Gastroesophageal sphincter (tissue), 3 donors: ENCODE results near the gene TET3.

Experiments used
- POLR2A ChIP-seq, 2 donors: fragments of 450-650 bp; IDR thresholded peaks; one replicate each; pipeline ENCODE4 v1.6.1; 2017; ENCODE audit warnings: antibody characterized with exemption in 2 of 2, mild to moderate bottlenecking in 2 of 2, moderate library complexity in 1 of 2
- TF ChIP-seq, protein P1 (sequence below), 4 experiments: fragments of 200-600 bp in 2 of 4; fragments of 450-650 bp in 2 of 4; sonication (generic) in 1 of 4; IDR thresholded peaks; one replicate each; pipeline ENCODE4 v1.5.1; 2017 to 2019; ENCODE audit warnings: antibody characterized with exemption in 4 of 4, mild to moderate bottlenecking in 2 of 4, moderate library complexity in 2 of 4

GRCh38 chr2:74001121-74001520, 16.4 kb downstream of the TET3 start:
- TF ChIP-seq, protein P1, sequence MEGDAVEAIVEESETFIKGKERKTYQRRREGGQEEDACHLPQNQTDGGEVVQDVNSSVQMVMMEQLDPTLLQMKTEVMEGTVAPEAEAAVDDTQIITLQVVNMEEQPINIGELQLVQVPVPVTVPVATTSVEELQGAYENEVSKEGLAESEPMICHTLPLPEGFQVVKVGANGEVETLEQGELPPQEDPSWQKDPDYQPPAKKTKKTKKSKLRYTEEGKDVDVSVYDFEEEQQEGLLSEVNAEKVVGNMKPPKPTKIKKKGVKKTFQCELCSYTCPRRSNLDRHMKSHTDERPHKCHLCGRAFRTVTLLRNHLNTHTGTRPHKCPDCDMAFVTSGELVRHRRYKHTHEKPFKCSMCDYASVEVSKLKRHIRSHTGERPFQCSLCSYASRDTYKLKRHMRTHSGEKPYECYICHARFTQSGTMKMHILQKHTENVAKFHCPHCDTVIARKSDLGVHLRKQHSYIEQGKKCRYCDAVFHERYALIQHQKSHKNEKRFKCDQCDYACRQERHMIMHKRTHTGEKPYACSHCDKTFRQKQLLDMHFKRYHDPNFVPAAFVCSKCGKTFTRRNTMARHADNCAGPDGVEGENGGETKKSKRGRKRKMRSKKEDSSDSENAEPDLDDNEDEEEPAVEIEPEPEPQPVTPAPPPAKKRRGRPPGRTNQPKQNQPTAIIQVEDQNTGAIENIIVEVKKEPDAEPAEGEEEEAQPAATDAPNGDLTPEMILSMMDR (IDR thresholded peaks at IDR 0.05), result no peak
- no peak for TF ChIP-seq POLR2A (IDR thresholded peaks at IDR 0.05)
